ENCODE results near the gene COL6A3. TPM values are rescaled to one million over a fixed set of nuclear protein-coding genes. Genes with fewer than 3 reads are reported as not detected.
A peak's percentile ranks its signal among the peaks of the same experiment; 100 is the strongest.

COL6A3 gene
- total and polyA plus RNA-seq, 2 experiments from 2014 or later = 1.3 to 4.1 TPM

- Histone ChIP-seq H3K27me3 (peaks cover 12% of the 10 kb centered on the region), H3K4me3 (no peak overlapping the region), H3K4me1 (ENCODE audit: low read depth) (no peaks in the 10 kb centered on the region), H3K27ac (no peak overlapping the region), H3K36me3 (no peaks in the 10 kb centered on the region), H3K9me3 (ENCODE audit: low read depth) (no peaks in the 10 kb centered on the region)
- DNase-seq (ENCODE audit: low read depth in 1 of 2, low spot score in 1 of 2) = no peak
- no peak for TF ChIP-seq CTCF (IDR thresholded peaks at IDR 0.05; ENCODE audit: low read depth, low read length)
Observed at GRCh38 chr2:237392186-237392585, 21.8 kb downstream of the COL6A3 start.

GRCh38 chr2:237391140-237391539 lies 22.8 kb downstream of the COL6A3 start:
- TF ChIP-seq CTCF (IDR thresholded peaks at IDR 0.05; ENCODE audit: low read depth, low read length) = no peak
- Histone ChIP-seq H3K27me3 (peaks cover 4% of the 10 kb centered on the region), H3K27ac (no peak overlapping the region), H3K4me1 (ENCODE audit: low read depth) (no peaks in the 10 kb centered on the region), H3K9me3 (ENCODE audit: low read depth) (no peaks in the 10 kb centered on the region), H3K36me3 (no peaks in the 10 kb centered on the region), H3K4me3 (no peak overlapping the region)
- DNase-seq (ENCODE audit: low read depth in 1 of 2, low spot score in 1 of 2) = no peak

- Histone ChIP-seq H3K27me3 (no peaks in the 10 kb centered on the region), H3K27ac (no peak overlapping the region), H3K36me3 (no peaks in the 10 kb centered on the region), H3K4me3 (no peak overlapping the region), H3K4me1 (ENCODE audit: low read depth) (no peaks in the 10 kb centered on the region), H3K9me3 (ENCODE audit: low read depth) (no peaks in the 10 kb centered on the region)
- TF ChIP-seq CTCF (IDR thresholded peaks at IDR 0.05; ENCODE audit: low read depth, low read length) = no peak
- DNase-seq (ENCODE audit: low read depth in 1 of 2, low spot score in 1 of 2) = no peak
Observed at GRCh38 chr2:237390235-237390634, 23.7 kb downstream of the COL6A3 start.

GRCh38 chr2:237389831-237390230 lies 24.1 kb downstream of the COL6A3 start:
- peak in 1 of 2 donors; percentile 45 for DNase-seq (ENCODE audit: low read depth in 1 of 2, low spot score in 1 of 2)
- no peaks in the 10 kb centered on the region for H3K9me3 ChIP-seq (ENCODE audit: low read depth)

GRCh38 chr2:237388036-237388435 lies 25.9 kb downstream of the COL6A3 start:
- no peaks in the 10 kb centered on the region for H3K9me3 ChIP-seq (ENCODE audit: low read depth)
- no peaks in the 10 kb centered on the region for H3K27me3 ChIP-seq
- H3K4me1 ChIP-seq (ENCODE audit: low read depth) = no peaks in the 10 kb centered on the region
- no peak overlapping the region for H3K4me3 ChIP-seq
- H3K27ac ChIP-seq = no peak overlapping the region
- DNase-seq (ENCODE audit: low read depth in 1 of 2, low spot score in 1 of 2) = no peak
- no peak for TF ChIP-seq CTCF (IDR thresholded peaks at IDR 0.05; ENCODE audit: low read depth, low read length)
- H3K36me3 ChIP-seq = no peaks in the 10 kb centered on the region

More at GRCh38 chr2:237389831-237390230, 24.1 kb downstream of the COL6A3 start:
- no peaks in the 10 kb centered on the region for H3K27me3 ChIP-seq
- H3K36me3 ChIP-seq = no peaks in the 10 kb centered on the region
- no peaks in the 10 kb centered on the region for H3K4me1 ChIP-seq (ENCODE audit: low read depth)
- no peak overlapping the region for H3K4me3 ChIP-seq
- H3K27ac ChIP-seq = no peak overlapping the region
- TF ChIP-seq CTCF (IDR thresholded peaks at IDR 0.05; ENCODE audit: low read depth, low read length) = no peak

- H3K4me1 ChIP-seq (ENCODE audit: low read depth) = no peaks in the 10 kb centered on the region
- no peak overlapping the region for H3K4me3 ChIP-seq
- no peak overlapping the region for H3K27ac ChIP-seq
- no peaks in the 10 kb centered on the region for H3K9me3 ChIP-seq (ENCODE audit: low read depth)
- H3K36me3 ChIP-seq = no peaks in the 10 kb centered on the region
- no peak for TF ChIP-seq CTCF (IDR thresholded peaks at IDR 0.05; ENCODE audit: low read depth, low read length)
- no peaks in the 10 kb centered on the region for H3K27me3 ChIP-seq
- no peak for DNase-seq (ENCODE audit: low read depth in 1 of 2, low spot score in 1 of 2)
Observed at GRCh38 chr2:237384672-237385020, 29.3 kb downstream of the COL6A3 start.
